Activated CD4-positive, alpha-beta T cell treated with anti-CD3 and anti-CD28 coated beads for 36 hours (primary cell): ENCODE data around the gene SLC25A2. TPM values are rescaled to one million over a fixed set of nuclear protein-coding genes. Genes with fewer than 3 reads are reported as not detected.
"Not testable (repeated sequence)": the region's sequence is repeated elsewhere in the genome, so short reads cannot be mapped to it uniquely, and the experiment has no call there.

Experiments used
- ATAC-seq: fragments of 200-7000 bp; cut with Tn5 transposase; one replicate; pipeline ENCODE4 v1.10.0; 2021; ENCODE audit warnings: mild to moderate bottlenecking, moderate library complexity
- CTCF ChIA-PET: fragments of 350-600 bp; sonication (Branson Sonifier 250); formaldehyde crosslinking; loops from one replicate; lab custom pipeline; 2021; ENCODE audit warnings: antibody characterized with exemption; lab: Charles Lee
- POLR2A ChIA-PET: fragments of 350-600 bp; sonication (Branson Sonifier 250); formaldehyde crosslinking; loops from one replicate; lab custom pipeline; 2021; ENCODE audit warnings: antibody characterized with exemption, inconsistent platforms; lab: Charles Lee
- DNase-seq: peaks from one replicate; pipeline ENCODE4 v3.0.0-alpha.2; 2020
- H3K27ac Mint-ChIP-seq: one replicate; pipeline ENCODE4 v1.8.0; 2021; ENCODE audit warnings: mixed read lengths
- H3K27me3 Mint-ChIP-seq: one replicate; pipeline ENCODE4 v1.8.0; 2021; ENCODE audit warnings: mixed read lengths
- H3K36me3 Mint-ChIP-seq: one replicate; pipeline ENCODE4 v1.8.0; 2021; ENCODE audit warnings: low read depth, mixed read lengths
- H3K4me1 Mint-ChIP-seq: one replicate; pipeline ENCODE4 v1.8.0; 2021; ENCODE audit warnings: mixed read lengths
- H3K4me3 Mint-ChIP-seq: one replicate; pipeline ENCODE4 v1.8.0; 2021; ENCODE audit warnings: mild to moderate bottlenecking, moderate library complexity, mixed read lengths
- H3K9me3 Mint-ChIP-seq: one replicate; pipeline ENCODE4 v1.8.0; 2021; ENCODE audit warnings: low read depth, mixed read lengths
- intact Hi-C, 2 experiments: fragments of 100-400 bp; cut with DNase I in 1 of 2; cut with micrococcal nuclease in 1 of 2; formaldehyde crosslinking; loops; one replicate each; pipeline versions ENCODE4 v1.14.2 to v1.15.1; 2022 to 2024; cut with DNase I, micrococcal nuclease
- total RNA-seq, 2 experiments: library from RNA; stranded (reverse); gene quantifications; one replicate each; pipeline ENCODE4 v1.2.3, GENCODE V29; 2021

SLC25A2 gene
- total RNA-seq, 2 experiments from 2014 or later = 0.27 to 0.30 TPM

DNA sequence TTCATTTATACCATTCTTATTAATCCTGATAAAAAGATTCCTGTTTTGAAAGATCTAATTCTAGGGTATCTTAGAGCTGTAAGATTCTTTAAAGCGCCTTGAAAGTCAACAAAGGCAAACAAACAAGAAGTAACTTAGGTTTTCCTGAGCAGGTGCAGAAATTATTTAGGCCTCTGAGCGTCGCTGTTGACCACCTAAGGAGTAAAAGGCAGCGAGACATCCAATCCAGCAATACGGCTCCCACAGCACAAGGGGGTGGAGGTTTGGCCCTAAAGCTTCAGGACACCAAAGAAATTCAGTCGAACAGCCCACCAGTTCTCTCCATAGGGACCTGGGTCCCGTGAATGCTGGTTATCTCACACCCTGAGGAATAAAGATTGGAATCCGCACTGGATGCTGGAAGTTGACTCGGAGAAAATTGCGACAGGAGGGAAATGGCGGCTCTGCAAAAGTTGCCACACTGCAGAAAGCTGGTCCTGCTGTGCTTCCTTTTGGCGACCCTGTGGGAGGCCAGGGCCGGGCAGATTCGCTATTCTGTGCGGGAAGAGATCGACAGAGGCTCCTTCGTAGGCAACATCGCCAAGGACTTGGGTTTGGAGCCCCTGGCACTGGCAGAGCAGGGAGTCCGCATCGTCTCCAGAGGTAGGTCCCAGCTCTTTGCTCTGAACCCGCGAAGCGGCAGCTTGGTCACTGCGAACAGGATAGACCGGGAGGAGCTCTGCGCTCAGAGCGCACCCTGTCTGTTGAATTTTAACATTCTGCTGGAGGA, 34.9 kb upstream of the SLC25A2 start, which contains the start of gene PCDHGA2:
PCDHGA2 (plus strand) TSS at position 223 of the 769 bp plus-strand sequence.
- no peak for ATAC-seq
- Mint-ChIP-seq H3K4me3 (peak within 1 kb of the TSS; percentile 15), H3K27me3 (peaks cover 65% of the 10 kb centered on the region), H3K9me3 (peaks cover 46% of the 10 kb centered on the region), H3K27ac (no peak within 1 kb of the TSS), H3K36me3 (peaks cover 22% of the 10 kb centered on the region), H3K4me1 (no peaks in the 10 kb centered on the region)
- intact Hi-C loops = no loop called here
- ChIA-PET POLR2A (no interaction called here), CTCF (interaction anchor here (0.6 to 3.4 kb wide), 14 partner anchors 11 to 225 kb away, joined by 3 to 22 read pairs (median 4); partner anchors contain the start of genes PCDHGA10, PCDHGA11, PCDHGA5 and PCDHGA8)
- peak; percentile 39 for DNase-seq

DNA sequence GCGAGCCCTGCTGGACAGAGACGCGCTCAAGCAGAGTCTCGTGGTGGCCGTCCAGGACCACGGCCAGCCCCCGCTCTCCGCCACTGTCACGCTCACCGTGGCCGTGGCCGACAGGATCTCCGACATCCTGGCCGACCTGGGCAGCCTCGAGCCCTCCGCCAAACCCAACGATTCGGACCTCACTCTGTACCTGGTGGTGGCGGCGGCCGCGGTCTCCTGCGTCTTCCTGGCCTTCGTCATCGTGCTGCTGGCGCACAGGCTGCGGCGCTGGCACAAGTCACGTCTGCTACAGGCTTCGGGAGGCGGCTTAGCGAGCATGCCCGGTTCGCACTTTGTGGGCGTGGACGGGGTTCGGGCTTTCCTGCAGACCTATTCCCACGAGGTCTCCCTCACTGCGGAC, 28.7 kb upstream of the SLC25A2 start:
- CTCF ChIA-PET = interaction anchor here (0.8 kb wide), 1 partner anchor 11 kb away, joined by 3 read pairs; the partner anchor contains the start of gene PCDHGA3
- H3K4me3 Mint-ChIP-seq, H3K27ac Mint-ChIP-seq, ATAC-seq, H3K4me1 Mint-ChIP-seq, DNase-seq, POLR2A ChIA-PET, intact Hi-C loops: not testable (repeated sequence)
- peaks cover 28% of the 10 kb centered on the region for H3K9me3 Mint-ChIP-seq
- H3K27me3 Mint-ChIP-seq = peaks cover 57% of the 10 kb centered on the region
- peaks cover 17% of the 10 kb centered on the region for H3K36me3 Mint-ChIP-seq

DNA sequence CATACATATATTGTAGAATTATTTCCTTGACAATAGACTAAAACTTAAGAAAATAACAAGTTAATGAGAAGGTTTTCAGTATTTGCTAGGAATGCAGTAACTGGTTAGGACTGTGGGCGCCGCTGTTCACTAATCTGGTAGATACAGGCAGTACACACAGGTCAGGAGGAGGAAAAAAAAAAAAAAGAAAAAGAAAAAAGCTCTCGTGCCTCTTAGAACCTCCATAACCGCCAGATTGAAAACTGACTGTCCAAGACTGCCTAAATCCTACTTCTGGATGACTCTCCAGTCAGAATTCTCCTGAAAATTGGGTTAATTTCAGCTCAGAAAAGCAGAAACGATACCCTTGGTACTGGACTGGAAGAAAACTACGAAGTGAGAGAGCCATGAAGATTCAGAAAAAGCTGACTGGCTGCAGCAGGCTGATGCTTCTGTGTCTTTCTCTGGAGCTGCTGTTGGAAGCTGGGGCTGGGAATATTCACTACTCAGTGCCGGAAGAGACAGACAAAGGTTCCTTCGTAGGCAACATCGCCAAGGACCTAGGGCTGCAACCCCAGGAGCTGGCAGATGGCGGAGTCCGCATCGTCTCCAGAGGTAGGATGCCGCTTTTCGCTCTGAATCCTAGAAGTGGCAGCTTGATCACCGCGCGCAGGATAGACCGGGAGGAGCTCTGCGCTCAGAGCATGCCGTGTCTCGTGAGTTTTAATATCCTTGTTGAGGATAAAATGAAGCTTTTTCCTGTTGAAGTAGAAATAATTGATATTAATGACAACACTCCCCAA, 26.6 kb upstream of the SLC25A2 start, which contains the start of gene PCDHGA1:
PCDHGA1 (plus strand) TSS at position 216 of the 782 bp plus-strand sequence.
- DNase-seq (peak; percentile 62), ATAC-seq (peak; percentile 38)
- POLR2A ChIA-PET = interaction anchor here (0.7 to 1.0 kb wide), 2 partner anchors 10 to 62 kb away, joined by 3 to 4 read pairs; partner anchors contain the start of genes PCDHGA8 and TAF7
- intact Hi-C loops = no loop called here
- CTCF ChIA-PET = interaction anchor here (0.6 to 4.1 kb wide), 12 partner anchors 8 to 241 kb away, joined by 3 to 23 read pairs (median 6); partner anchors contain the start of genes PCDHGA2, PCDHGA3, PCDHGB3 and TAF7
- H3K9me3 Mint-ChIP-seq = peaks cover 26% of the 10 kb centered on the region
- peaks cover 2% of the 10 kb centered on the region for H3K4me1 Mint-ChIP-seq
- no peak within 1 kb of the TSS for H3K4me3 Mint-ChIP-seq
- H3K27me3 Mint-ChIP-seq = peaks cover 50% of the 10 kb centered on the region
- H3K27ac Mint-ChIP-seq = no peak within 1 kb of the TSS
- peaks cover 18% of the 10 kb centered on the region for H3K36me3 Mint-ChIP-seq

DNA sequence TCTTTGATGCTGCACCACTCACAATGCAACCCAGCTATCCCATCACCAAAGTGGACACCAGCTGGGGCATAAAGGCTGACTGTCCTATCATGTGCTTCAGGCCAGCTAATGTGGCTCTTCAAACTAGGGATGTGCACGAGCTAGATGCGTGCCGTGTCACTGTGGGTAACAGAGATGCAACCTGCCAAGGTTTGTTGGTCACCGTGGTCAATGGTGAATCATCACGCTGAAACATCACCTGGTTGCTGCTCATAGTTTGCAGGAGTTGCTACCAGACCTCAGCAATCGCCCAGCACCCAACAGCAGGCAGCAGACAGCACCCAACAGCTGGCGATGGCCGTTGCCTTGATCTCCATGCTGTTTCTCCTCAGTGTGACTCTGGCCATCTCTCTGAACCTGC, 24.4 kb upstream of the SLC25A2 start:
- Mint-ChIP-seq H3K9me3 (peaks cover 24% of the 10 kb centered on the region), H3K27ac (no peak overlapping the region), H3K27me3 (peaks cover 39% of the 10 kb centered on the region), H3K4me1 (peaks cover 2% of the 10 kb centered on the region), H3K36me3 (peaks cover 16% of the 10 kb centered on the region), H3K4me3 (no peak overlapping the region)
- DNase-seq = peak; percentile 19
- intact Hi-C loops = loop anchor here in 1 of 2 experiments (10.0 kb wide), 1 partner anchor 597 kb away; the partner anchor contains the start of gene DELE1
- ChIA-PET POLR2A (no interaction called here), CTCF (interaction anchor here (0.6 to 4.1 kb wide), 11 partner anchors 8 to 235 kb away, joined by 3 to 23 read pairs (median 4); partner anchors contain the start of genes PCDHGA2 and TAF7)
- no peak for ATAC-seq

DNA sequence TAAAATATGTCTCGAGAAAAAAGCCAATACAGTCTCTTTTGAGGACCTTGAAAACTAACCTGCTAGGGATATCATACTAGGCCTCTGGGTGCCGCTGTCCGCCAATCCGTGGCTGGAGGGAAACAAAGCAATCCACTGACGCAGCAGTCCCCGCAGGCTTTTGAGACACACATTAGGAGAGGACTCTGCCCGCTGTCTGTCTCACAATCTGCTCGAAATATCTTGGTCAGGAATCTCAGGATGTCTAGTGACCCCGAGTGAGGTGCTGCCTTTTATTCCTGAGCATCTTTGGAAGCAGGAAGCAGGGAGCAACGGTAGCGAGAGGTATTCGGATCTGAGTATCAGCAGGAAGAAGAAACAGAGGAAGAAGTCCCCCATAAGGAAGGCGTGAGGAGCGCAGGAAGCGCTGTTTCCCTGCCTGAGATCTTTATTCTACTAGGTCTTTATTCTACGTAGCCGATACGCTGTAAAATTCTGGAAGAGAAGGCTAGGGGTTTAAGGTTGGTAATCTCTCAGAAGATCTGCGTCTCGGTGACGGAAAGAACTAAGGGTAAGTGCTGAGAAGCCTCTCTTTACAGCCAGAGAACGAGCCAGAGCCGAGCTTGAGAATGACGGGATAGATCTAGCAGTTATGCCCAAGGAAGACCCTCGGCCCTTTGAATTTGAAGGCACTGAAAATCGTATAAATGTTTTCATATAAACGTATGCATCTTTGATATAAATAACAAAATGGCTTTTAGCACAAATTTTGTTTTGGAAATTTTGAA, 22.4 kb upstream of the SLC25A2 start:
- Mint-ChIP-seq H3K27me3 (peaks cover 29% of the 10 kb centered on the region), H3K4me3 (peak overlapping the region; percentile 72), H3K4me1 (peaks cover 4% of the 10 kb centered on the region), H3K9me3 (peaks cover 22% of the 10 kb centered on the region), H3K27ac (peak overlapping the region; percentile 72), H3K36me3 (peaks cover 19% of the 10 kb centered on the region)
- CTCF ChIA-PET = interaction anchor here (0.7 to 4.1 kb wide), 4 partner anchors 10 to 318 kb away, joined by 3 to 22 read pairs (median 3); partner anchors contain the start of gene PCDHGA2
- peak; percentile 84 for DNase-seq
- POLR2A ChIA-PET = no interaction called here
- peak; percentile 94 for ATAC-seq
- intact Hi-C loops = loop anchor here in 1 of 2 experiments (2.0 to 10.0 kb wide), 2 partner anchors 233 to 599 kb away; partner anchors contain the start of gene DELE1

DNA sequence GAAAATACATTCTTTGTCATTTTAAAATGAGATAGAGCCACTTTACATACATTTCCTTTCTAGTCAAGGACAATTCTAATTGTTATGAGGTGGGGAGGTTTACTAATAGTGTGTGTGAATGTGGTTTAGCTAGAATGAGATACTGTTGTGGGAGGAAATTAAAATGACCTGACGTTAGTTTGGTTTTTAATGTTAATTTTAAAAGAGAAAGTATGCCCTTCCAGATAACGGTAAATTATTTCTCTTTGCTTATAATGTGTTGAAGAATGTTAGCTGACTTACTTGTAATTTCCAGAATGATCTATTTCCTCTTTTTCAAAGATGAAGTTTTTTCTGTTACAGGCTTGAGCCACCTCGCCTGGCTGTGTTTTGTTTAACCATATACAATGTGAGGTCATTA, 18.4 kb upstream of the SLC25A2 start:
- H3K4me1 Mint-ChIP-seq = peaks cover 25% of the 10 kb centered on the region
- intact Hi-C loops = loop anchor here (5.0 to 10.0 kb wide), 6 partner anchors 240 to 685 kb away; partner anchors contain the start of genes DELE1 (in 1 of the 2), HDAC3 (in 1 of the 2), RELL2 (in 1 of the 2) and RNF14 (in 1 of the 2)
- H3K27me3 Mint-ChIP-seq = peaks cover 10% of the 10 kb centered on the region
- ATAC-seq = no peak
- H3K36me3 Mint-ChIP-seq = peaks cover 52% of the 10 kb centered on the region
- no peak overlapping the region for H3K4me3 Mint-ChIP-seq
- DNase-seq = no peak
- no peak overlapping the region for H3K27ac Mint-ChIP-seq
- POLR2A ChIA-PET = no interaction called here
- CTCF ChIA-PET = interaction anchor here (0.7 to 1.4 kb wide), 3 partner anchors 9 to 22 kb away, joined by 3 to 5 read pairs (median 3); partner anchors contain the start of genes PCDHGA1 and PCDHGA3
- peaks cover 34% of the 10 kb centered on the region for H3K9me3 Mint-ChIP-seq

DNA sequence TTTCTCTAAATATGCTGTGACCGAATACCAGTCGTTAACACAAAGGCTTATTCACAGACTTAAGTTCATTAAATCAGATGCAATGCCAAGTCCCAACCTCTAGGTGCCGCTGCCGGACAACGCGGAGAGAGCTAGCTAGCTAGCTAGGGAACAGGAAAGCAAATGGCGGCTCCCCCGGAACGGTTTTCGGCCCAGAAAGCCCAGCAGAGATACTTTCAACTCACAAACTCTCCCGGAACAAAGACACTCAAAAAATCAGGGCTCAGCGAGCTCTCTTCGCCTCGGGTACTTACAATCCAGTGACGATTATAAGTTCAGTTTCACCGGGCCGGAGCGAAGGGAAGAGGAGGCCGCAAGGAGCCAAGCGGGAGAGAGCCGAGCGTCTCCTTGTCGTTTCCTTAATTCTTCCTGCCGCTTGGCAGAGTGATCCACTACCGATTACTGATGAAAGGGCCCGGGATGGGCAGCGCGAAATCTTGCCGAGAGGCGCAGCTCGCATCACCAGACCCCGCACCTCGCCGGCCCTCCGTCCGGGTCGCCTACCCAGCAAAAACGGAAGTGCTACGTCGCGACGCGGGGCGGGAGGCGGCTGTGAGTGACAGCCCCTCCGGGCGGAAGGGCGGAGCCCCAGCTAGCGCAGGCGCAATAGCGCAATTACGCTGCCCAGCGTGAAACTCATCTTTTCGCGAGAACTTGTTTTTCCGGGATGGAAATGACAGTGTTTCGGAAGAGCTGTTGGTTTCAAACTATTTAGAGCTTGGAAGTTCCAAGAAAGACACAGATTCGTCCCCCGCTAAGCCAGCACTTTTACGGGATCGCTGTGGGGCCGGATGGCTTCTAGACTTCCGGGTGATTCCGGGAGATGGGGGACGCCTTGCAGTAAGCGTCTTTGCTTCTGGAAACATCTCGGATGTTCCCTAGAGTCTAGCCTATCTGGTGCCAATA, 16.6 kb upstream of the SLC25A2 start, which contains the start of gene TAF7:
TAF7 (minus strand) TSS at position 560 of the 945 bp plus-strand sequence. CDS start 740 bp downstream, outside the sequence.
- ChIA-PET CTCF (interaction anchor here (0.5 to 3.6 kb wide), 31 partner anchors 8 to 1693 kb away, joined by 3 to 25 read pairs (median 4); partner anchors contain the start of genes PCDHGA1, PCDHGA10, PCDHGA11 and PCDHGA12), POLR2A (interaction anchor here (0.8 to 1.4 kb wide), 3 partner anchors 10 to 50 kb away, joined by 3 to 4 read pairs (median 4); partner anchors contain the start of gene PCDHGB3)
- Mint-ChIP-seq H3K9me3 (peaks cover 32% of the 10 kb centered on the region), H3K4me1 (peaks cover 23% of the 10 kb centered on the region), H3K4me3 (peak within 1 kb of the TSS; percentile 91), H3K27ac (peak within 1 kb of the TSS; percentile 100), H3K36me3 (peaks cover 62% of the 10 kb centered on the region), H3K27me3 (peaks cover 2% of the 10 kb centered on the region)
- intact Hi-C loops = loop anchor here (1.0 to 10.0 kb wide), 13 partner anchors 62 to 920 kb away; partner anchors contain the start of genes ANKHD1 (in 1 of the 2), DELE1 (in 1 of the 2), DIAPH1 (in 1 of the 2) and HDAC3 (in 1 of the 2)
- DNase-seq (peak; percentile 96), ATAC-seq (peak; percentile 96)

DNA sequence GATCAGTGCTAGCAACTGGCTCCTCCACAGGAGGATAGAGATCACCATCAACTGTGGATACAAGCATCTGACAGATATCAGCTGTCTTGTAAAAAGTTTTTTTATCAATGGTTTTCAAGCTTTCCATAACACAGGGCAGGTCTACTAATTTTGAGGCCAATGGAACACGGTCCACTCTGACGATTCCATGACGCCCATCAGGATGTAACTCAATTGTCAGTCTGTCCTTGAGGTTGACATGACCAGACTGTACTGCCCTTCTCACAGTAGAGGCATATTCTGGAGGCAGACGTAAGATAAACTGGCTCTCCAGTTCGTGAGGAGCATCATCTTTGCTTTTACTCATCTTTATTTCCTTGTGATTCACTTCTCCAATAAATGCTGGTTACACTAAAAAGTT, 15.8 kb upstream of the SLC25A2 start:
- ChIA-PET CTCF (interaction anchor here (0.8 to 3.6 kb wide), 24 partner anchors 8 to 915 kb away, joined by 3 to 25 read pairs (median 4); partner anchors contain the start of genes PCDHGA1, PCDHGA10, PCDHGA11 and PCDHGA12), POLR2A (interaction anchor here (0.8 to 1.4 kb wide), 2 partner anchors 10 to 50 kb away, joined by 4 read pairs; partner anchors contain the start of gene PCDHGB3)
- H3K27me3 Mint-ChIP-seq = peaks cover 2% of the 10 kb centered on the region
- no peak for ATAC-seq
- H3K4me1 Mint-ChIP-seq = peaks cover 23% of the 10 kb centered on the region
- peak overlapping the region; percentile 100 for H3K27ac Mint-ChIP-seq
- DNase-seq = no peak
- peak overlapping the region; percentile 91 for H3K4me3 Mint-ChIP-seq
- H3K9me3 Mint-ChIP-seq = peaks cover 38% of the 10 kb centered on the region
- intact Hi-C loops = loop anchor here (1.0 to 10.0 kb wide), 13 partner anchors 61 to 919 kb away; partner anchors contain the start of genes ANKHD1 (in 1 of the 2), DELE1 (in 1 of the 2), DIAPH1 (in 1 of the 2) and HDAC3 (in 1 of the 2)
- H3K36me3 Mint-ChIP-seq = peaks cover 70% of the 10 kb centered on the region

DNA sequence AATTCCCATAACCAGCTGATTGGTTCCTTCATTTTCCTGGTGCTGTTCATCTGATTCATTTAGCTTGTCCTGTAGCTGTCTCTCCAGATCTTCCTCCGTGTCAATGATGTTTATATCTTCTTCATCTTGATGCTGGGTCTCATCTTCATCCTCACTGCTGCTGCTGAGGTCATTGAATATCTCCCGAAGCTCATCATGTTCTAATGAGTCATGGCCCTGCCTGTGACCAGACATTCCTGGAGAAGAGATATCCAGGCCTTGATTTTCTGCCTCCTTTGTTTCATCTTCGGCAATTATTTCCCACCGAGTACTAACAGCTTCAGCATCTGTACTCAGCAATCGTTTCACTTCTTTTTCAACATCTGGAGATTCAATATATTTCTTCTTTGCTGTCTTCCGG, 15.4 kb upstream of the SLC25A2 start:
- H3K27ac Mint-ChIP-seq = no peak overlapping the region
- no peaks in the 10 kb centered on the region for H3K27me3 Mint-ChIP-seq
- DNase-seq (no peak), ATAC-seq (no peak)
- H3K9me3 Mint-ChIP-seq = peaks cover 40% of the 10 kb centered on the region
- H3K4me1 Mint-ChIP-seq = peaks cover 23% of the 10 kb centered on the region
- intact Hi-C loops = no loop called here
- H3K4me3 Mint-ChIP-seq = peak overlapping the region; percentile 91
- POLR2A ChIA-PET = no interaction called here
- CTCF ChIA-PET = interaction anchor here (0.7 to 3.6 kb wide), 14 partner anchors 9 to 915 kb away, joined by 3 to 25 read pairs (median 4); partner anchors contain the start of genes PCDHGA1, PCDHGA11, PCDHGB3 and PCDHGB6
- H3K36me3 Mint-ChIP-seq = peaks cover 73% of the 10 kb centered on the region
